IPS-15b (cell line): ENCODE data around the gene NAIF1.
"Not testable (repeated sequence)": the region's sequence is repeated elsewhere in the genome, so short reads cannot be mapped to it uniquely, and the experiment has no call there.

Experiments
- H3K27me3 ChIP-seq: one replicate; pipeline ENCODE4 v1.6.1; 2013; ENCODE audit warnings: low read length; ENCODE audit not compliant: control insufficient read depth, insufficient read depth
- H3K36me3 ChIP-seq: one replicate; pipeline ENCODE4 v1.6.1; 2013; ENCODE audit warnings: low read length; ENCODE audit not compliant: control insufficient read depth, insufficient read depth
- H3K4me1 ChIP-seq: one replicate; pipeline ENCODE4 v1.6.1; 2013; ENCODE audit warnings: mild to moderate bottlenecking, low read length; ENCODE audit not compliant: control insufficient read depth, insufficient read depth
- H3K4me3 ChIP-seq: one replicate; pipeline ENCODE4 v1.5.1; 2013; ENCODE audit warnings: low read depth, low read length
- H3K9ac ChIP-seq: one replicate; pipeline ENCODE4 v1.6.1; 2013; ENCODE audit warnings: low read depth, mild to moderate bottlenecking, low read length
- H3K9me3 ChIP-seq: one replicate; pipeline ENCODE4 v1.6.1; 2013; ENCODE audit warnings: mild to moderate bottlenecking, low read length; ENCODE audit not compliant: control insufficient read depth, insufficient read depth

The NAIF1 gene

DNA sequence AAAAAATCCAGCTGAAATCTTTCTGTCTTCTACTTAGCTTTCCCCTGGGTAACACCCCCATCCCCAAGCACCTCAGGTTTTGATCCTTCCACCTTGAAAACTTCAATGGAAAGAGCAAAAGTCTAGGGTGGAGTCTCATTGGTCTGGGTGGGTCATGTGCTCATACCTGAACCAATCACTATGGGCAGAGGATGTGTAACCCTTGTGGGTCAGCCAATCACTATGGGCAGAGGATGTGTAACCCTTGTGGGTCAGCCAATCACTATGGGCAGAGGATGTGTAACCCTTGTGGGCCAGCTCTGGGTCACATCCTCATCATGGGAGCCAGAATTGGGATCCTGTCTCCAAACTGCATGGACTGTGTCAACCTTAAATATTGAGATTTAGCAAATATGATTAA, 18.5 kb downstream of the NAIF1 start:
- Histone ChIP-seq H3K27me3 (no peaks in the 10 kb centered on the region), H3K4me1 (no peaks in the 10 kb centered on the region), H3K36me3 (no peaks in the 10 kb centered on the region), H3K9me3 (no peaks in the 10 kb centered on the region), H3K9ac (no peak overlapping the region), H3K4me3 (no peak overlapping the region)

DNA sequence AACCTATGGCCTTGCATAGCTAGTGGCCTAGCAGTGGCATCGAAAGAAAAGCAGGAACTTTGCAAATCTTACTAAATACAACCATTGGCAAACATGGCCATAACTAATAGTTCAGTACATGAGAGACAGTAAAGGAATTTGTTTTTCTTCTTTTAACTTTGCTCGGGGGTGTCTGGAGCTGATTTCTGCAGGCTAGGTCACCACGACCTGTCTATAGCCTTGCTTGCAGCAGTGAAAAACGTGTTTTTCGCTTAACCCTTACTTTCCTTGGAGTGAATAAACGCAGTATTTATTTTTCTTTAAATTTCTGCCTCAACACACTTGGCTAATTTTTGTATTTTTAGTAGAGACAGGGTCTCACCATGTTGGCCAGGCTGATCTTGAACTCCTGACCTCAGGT, 19.9 kb downstream of the NAIF1 start:
- Histone ChIP-seq H3K9ac (no peak overlapping the region), H3K36me3 (no peaks in the 10 kb centered on the region), H3K9me3 (no peaks in the 10 kb centered on the region), H3K27me3 (no peaks in the 10 kb centered on the region), H3K4me3 (no peak overlapping the region), H3K4me1 (no peaks in the 10 kb centered on the region)

DNA sequence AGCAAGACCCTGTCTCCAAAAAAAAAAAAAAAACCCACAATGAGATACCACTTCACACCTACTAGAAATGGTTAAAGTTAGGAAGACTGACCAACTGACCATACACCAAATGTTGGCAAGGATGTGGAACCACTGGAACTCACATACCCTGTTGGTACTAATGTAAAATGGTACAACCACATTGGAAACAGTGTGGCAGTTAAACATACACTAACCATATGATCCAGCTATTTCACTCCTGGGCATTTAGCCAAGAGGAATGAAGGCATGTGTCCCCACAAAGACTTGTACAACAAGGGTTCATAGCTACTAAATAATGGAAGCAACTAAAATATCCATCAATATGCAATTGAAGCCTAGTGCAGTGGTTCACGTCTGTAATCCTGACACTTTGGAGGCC, 21.3 kb downstream of the NAIF1 start:
- Histone ChIP-seq H3K9ac (no peak overlapping the region), H3K36me3 (no peaks in the 10 kb centered on the region), H3K4me1 (no peaks in the 10 kb centered on the region), H3K4me3 (no peak overlapping the region), H3K27me3 (no peaks in the 10 kb centered on the region), H3K9me3 (no peaks in the 10 kb centered on the region)

- H3K9me3 ChIP-seq, H3K36me3 ChIP-seq, H3K4me1 ChIP-seq, H3K27me3 ChIP-seq, H3K9ac ChIP-seq, H3K4me3 ChIP-seq: not testable (repeated sequence)
These were observed 21.7 kb downstream of the NAIF1 start for GRCh38 chr9:128045409-128045808.

DNA sequence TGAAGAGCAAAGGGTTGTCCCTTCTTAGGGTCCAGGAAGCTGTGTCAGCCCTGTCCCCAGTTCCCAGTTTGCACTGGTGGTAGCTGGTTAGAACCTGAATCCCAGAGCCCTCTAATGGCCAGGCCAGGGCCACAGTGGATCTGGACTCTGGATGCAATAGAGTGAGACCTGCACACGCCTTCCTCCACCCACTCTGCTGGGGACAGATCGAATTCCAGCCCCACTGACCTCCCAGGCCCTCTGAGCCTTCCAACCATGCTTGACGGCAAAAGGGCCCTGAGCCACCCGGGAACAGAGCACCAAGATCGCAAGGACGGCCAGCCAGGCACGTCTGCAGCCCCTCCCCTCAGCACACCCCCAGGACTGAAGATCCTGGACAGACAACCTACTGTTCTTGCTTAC, 23.7 kb downstream of the NAIF1 start:
- Histone ChIP-seq H3K27me3 (no peaks in the 10 kb centered on the region), H3K4me1 (no peaks in the 10 kb centered on the region), H3K4me3 (no peak overlapping the region), H3K9me3 (no peaks in the 10 kb centered on the region), H3K36me3 (no peaks in the 10 kb centered on the region), H3K9ac (no peak overlapping the region)

DNA sequence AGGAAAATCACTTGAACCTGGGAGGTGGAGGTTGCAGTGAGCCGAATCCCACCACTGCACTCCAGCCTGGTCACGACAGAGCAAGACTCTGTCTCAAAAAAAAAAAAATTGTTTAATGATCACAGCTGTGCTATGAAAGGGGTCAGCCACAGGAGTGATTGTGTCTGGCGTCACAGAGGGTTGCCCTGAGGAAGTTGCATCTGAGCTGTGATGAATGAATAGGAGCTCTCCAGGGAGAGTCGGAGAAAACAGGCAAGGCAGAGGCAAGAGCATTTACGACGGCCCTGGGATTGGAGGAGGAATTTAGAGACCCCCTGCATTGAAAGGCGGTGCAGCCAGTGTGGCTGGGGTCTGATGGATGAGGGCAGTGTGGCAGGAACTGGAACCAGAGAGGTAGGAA, 25.1 kb downstream of the NAIF1 start:
- Histone ChIP-seq H3K9ac (no peak overlapping the region), H3K4me1 (no peaks in the 10 kb centered on the region), H3K36me3 (no peaks in the 10 kb centered on the region), H3K27me3 (no peaks in the 10 kb centered on the region), H3K4me3 (no peak overlapping the region), H3K9me3 (no peaks in the 10 kb centered on the region)

DNA sequence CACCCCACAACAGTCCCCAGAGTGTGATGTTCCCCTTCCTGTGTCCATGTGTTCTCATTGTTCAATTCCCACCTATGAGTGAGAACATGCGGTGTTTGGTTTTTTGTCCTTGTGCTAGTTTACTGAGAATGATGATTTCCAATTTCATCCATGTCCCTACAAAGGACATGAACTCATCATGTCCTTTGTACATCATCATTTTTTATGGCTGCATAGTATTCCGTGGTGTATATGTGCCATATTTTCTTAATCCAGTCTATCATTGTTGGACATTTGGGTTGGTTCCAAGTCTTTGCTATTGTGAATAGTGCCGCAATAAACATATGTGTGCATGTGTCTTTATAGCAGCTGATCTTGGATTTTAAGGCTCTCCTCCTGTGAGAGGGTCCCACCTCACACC, 26.3 kb downstream of the NAIF1 start:
- not testable (repeated sequence) for H3K4me1 ChIP-seq, H3K27me3 ChIP-seq, H3K4me3 ChIP-seq, H3K9me3 ChIP-seq, H3K9ac ChIP-seq, H3K36me3 ChIP-seq

DNA sequence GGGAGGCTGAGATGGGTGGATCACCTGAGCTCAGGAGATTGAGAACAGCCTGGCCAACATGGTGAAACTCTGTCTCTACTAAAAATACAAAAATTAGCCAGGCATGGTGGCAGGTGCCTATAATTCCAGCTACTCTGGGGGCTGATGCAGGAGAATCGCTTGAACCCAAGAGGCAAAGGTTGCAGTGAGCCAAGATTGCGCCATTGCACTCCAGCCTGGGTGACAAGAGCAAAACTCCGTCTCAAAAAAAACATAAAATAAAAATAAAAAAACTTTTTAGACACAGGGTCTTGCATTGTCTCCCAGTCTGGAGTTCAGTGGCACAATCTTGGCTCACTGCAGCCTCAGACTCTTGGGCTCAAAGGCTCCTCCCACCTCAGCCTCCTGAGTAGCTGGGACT, 30.6 kb downstream of the NAIF1 start:
- not testable (repeated sequence) for H3K4me1 ChIP-seq, H3K27me3 ChIP-seq, H3K9ac ChIP-seq, H3K4me3 ChIP-seq, H3K36me3 ChIP-seq, H3K9me3 ChIP-seq

GRCh38 chr9:128034821-128035652, 32.1 kb downstream of the NAIF1 start:
- Histone ChIP-seq H3K36me3 (no peaks in the 10 kb centered on the region), H3K9ac (no peak overlapping the region), H3K4me3 (no peak overlapping the region), H3K9me3 (no peaks in the 10 kb centered on the region), H3K4me1 (no peaks in the 10 kb centered on the region), H3K27me3 (no peaks in the 10 kb centered on the region)

DNA sequence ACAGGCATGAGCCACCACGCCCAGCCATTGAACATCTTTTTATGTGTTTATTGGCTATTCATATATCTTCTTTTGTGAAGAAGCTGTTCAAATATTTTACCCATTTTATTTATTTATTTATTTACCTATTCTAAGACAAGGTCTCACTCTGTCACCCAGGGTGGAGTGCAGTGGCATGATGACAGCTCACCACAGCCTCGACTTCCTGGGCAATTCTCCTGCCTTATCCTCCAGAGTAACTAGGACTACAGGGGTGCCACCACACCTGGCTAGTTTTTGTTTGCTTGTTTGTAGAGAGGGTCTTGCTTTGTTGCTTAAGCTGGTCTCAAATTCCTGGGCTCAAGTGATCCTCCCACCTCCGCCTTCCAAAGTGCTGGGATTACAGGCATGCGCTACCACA, 33.5 kb downstream of the NAIF1 start:
- Histone ChIP-seq H3K9me3 (no peaks in the 10 kb centered on the region), H3K4me3 (no peak overlapping the region), H3K36me3 (no peaks in the 10 kb centered on the region), H3K4me1 (no peaks in the 10 kb centered on the region), H3K27me3 (no peaks in the 10 kb centered on the region), H3K9ac (no peak overlapping the region)

DNA sequence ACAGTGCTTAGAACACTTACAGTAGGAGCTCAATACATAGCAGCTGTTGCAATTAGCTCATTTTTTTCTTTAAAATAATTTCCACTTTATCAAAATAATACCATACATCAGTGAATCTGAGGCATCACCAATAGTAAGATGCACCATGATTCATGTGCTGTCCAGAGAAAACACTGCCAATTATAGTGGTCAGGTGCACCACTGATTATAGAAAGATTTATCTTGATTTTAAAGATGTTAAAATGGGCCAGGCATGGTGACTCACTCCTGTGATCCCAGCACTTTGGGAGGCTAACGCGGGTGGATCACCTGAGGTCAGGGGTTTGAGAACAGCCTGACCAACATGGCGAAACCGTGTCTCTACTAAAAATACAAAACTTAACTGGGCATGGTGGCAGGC, 39.4 kb downstream of the NAIF1 start:
- H3K9ac ChIP-seq, result no peak overlapping the region
- H3K4me3 ChIP-seq, result no peak overlapping the region
- H3K36me3 ChIP-seq, result no peaks in the 10 kb centered on the region
- H3K9me3 ChIP-seq, result no peaks in the 10 kb centered on the region
- no peaks in the 10 kb centered on the region for H3K27me3 ChIP-seq
- no peaks in the 10 kb centered on the region for H3K4me1 ChIP-seq

- no peak overlapping the region for H3K9ac ChIP-seq
- H3K9me3 ChIP-seq, result no peaks in the 10 kb centered on the region
- no peaks in the 10 kb centered on the region for H3K36me3 ChIP-seq
- no peaks in the 10 kb centered on the region for H3K4me1 ChIP-seq
- H3K4me3 ChIP-seq, result no peak overlapping the region
- H3K27me3 ChIP-seq, result no peaks in the 10 kb centered on the region
These were observed 40.2 kb downstream of the NAIF1 start for GRCh38 chr9:128026773-128027541.
